ENCODE results near the gene USH1G. TPM values are rescaled to one million over a fixed set of nuclear protein-coding genes. Genes with fewer than 3 reads are reported as not detected.

Gene USH1G
- total RNA-seq: not detected in 2 replicates

DNA sequence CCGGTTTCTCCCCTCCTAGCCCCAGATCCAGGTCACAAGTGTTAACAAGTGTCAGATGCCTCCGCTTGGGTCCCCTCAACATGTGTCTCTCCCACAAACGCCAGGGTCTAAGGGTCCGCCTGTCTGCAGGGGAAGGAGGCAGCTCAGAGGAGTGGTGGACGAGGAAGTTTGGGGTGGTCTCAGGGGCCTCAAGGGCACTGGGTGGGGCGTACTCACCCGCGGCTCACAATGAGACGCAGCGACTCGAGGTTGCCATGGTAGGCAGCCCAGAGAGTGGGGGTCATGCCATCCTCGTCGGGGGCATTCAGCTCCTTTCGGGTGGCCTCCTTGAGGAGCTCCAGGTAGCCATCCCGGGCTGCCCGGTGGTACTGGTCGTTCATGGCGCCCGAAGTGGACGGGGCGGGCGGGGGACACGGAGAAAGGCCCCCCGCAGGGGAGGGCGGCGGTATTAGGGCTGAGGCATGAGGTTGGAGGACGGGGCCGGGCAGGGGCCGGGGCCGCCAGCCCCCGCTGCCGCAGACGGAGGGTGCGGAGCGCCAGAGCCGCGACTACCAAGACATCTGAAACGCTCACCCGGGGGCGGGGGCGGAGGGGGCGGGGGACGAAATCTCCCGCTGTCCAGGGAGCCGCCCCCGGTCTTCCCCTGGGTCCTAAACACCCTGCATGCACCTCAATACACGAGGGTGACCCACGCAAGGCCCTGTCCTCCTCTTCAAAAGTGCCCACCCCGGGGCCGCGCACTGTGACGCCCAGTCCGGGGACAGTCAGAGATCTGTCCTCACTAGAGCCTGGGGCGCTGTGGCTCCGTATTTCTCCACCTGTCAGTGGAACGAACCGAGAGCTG lies at the start of gene USH1G:
Gene USH1G, minus strand, starts transcription at position 562 of the 844 bp plus-strand sequence. Its CDS starts 182 bp downstream, at position 380.

DNA sequence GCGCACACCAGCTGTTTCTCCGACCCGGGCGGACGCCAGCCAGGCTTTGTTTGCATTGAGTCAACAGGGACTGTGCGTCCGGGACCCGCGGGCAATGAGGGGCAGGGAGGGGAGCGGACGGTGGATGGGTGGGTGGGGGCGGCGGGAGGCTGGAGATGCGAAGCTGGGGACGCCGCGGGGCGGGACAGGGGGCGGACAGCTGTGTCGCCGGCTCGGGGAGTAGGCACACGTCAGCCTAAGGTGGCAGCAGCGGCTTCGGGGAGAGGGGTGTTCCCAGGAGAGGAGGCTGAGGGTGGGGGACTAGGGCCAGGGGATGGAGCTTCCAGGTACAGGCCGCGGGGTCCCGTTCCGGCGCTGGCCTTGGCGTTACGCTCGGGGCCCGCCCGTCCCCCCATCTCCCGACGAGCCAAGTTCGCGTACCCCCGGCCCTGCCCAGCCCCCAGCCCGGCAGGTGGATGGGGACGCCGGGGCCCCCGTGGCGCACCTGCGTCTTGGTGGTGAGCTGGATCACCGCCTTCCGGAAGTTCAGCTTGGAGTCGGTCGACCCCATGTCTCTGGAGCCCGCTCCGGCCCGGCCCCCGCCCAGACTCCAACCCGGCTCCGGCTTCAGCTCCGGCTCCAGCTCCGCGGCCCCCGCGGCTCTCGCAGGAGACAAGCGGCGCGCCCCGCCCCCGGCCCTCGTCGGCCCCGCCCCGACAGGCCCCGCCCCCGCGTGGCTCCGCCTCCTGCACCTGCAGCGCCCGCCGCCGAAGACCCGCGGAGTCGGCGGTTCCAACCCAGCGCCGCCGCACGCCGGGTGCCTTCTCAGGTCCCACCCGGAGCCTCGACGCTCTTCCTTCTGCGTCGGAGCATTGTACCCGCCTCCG lies 49.3 kb upstream of the USH1G start, which contains the start of gene HID1:
Gene HID1, minus strand, starts transcription at position 653 of the 866 bp plus-strand sequence. Its CDS starts 103 bp downstream, at position 550.

DNA sequence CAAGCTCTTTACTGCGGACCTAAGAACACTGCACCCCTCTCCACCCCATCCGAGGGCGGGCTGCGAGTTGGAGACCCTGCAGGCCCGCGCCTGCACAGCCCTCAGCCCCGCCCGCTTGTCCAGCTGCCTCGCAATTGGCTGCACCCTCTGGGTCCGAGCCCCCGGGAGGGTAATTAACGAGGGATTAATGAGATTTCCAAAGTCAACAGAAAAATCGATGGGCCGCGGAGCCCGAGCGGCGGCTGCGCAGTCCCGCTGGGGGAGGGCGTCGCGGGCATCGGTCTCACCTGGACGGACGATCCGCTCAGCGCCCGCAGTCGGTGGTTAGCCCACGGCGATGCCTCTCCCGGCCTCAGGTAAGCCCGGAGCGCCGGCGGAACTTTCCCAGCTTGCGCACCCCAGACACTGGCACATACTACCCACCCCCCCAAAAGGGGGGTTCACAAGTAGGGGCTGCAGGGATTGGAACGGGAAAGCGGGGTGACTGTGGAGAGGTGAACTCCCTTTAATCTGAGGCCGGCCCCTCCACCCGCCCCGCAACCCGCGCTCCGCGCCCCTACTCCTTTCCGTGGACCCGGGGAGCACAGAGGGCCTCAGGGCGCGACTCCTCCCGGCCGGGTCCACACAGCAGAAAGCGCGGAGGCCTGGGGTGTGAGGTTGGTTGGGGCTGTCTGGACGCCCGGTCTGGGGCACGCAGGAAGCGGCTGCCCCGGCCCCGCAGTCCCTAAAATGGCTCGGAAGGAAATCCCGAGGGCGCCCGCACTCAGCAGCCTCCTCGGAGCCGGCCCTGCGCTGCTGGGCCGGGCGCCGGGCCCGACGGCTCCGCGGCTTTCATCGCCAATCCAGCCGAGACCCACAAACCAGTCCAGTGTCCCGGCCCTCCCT lies 12.8 kb upstream of the USH1G start, which contains the start of gene OTOP3:
Gene OTOP3, plus strand, starts transcription at position 314 of the 885 bp plus-strand sequence. Its CDS starts 24 bp downstream, at position 338.

DNA sequence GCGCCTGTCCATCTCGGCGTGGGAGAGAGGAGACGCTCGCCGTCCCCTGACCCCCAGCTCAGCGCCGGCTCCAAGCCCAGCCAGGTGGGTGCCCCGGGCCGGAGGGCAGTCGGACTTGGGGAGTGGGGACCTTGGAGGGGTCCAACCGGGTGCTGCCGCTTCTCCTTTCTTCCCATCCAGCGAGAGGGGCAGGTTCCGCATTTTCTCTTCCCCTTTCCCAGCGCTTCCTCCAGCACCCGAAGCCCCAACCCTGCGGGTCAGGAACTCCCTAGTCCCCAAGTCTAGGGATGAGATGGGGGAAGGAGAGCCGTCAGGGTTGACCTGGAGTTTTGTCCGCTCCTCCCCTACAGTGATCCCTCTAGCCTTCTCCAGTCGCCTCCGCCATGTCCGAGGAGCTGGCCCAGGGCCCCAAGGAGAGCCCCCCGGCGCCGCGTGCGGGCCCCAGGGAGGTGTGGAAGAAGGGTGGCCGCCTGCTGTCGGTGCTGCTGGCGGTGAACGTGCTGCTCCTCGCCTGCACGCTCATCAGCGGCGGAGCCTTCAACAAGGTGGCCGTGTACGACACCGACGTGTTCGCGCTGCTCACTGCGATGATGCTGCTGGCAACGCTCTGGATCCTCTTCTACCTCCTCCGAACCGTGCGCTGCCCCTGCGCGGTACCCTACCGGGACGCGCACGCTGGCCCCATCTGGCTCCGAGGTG lies 1.3 kb upstream of the USH1G start, which contains the start of gene OTOP2:
Gene OTOP2, plus strand, starts transcription at position 24 of the 699 bp plus-strand sequence. Its CDS starts 360 bp downstream, at position 384.

DNA sequence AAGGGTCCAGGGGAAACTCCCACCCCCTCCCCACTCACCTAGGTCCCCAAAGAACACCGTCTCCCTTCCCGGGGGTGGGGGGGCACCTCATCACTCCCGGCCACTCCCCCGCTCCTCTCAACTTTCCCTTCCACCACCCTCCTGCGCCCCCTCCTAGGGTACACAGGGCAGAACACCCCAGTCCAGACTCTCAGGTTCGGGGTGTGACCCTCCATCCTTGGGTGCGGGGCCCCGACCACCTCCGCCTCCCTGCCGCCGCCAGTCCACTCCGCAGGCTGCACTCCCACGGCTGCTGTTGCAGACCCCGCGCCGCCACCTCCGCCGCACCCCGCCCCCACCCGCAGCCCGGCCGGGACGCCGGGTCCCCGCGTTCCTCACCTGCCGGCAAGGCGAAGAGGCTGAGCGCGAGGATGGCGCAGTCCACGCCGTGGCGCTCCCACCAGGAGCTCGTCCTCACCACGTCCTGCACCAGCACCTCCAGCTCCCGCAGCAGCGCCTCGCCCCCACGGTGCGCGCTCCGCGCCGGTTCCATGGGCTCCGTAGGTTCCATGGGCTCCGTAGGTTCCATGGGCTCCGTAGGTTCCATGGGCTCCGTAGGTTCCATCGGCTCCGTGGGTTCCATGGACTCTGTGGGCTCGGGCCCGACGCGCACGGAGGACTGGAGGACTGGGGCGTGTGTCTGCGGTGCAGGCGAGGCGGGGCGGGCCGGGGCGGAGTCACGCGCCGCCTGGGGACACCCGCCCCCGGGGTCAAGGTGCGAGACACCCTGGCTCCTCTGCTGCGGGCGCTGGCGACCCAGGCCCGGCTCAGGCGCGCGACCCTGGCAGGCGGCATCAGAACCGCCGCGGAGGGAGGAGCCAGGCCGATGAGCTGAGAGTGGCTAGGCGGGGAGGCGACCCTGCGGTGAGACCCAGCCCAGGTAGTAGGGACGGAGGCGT lies 29.8 kb downstream of the USH1G start, which contains the start of gene FADS6:
Gene FADS6, minus strand, starts transcription at position 660 of the 938 bp plus-strand sequence. Its CDS starts 38 bp downstream, at position 622.

DNA sequence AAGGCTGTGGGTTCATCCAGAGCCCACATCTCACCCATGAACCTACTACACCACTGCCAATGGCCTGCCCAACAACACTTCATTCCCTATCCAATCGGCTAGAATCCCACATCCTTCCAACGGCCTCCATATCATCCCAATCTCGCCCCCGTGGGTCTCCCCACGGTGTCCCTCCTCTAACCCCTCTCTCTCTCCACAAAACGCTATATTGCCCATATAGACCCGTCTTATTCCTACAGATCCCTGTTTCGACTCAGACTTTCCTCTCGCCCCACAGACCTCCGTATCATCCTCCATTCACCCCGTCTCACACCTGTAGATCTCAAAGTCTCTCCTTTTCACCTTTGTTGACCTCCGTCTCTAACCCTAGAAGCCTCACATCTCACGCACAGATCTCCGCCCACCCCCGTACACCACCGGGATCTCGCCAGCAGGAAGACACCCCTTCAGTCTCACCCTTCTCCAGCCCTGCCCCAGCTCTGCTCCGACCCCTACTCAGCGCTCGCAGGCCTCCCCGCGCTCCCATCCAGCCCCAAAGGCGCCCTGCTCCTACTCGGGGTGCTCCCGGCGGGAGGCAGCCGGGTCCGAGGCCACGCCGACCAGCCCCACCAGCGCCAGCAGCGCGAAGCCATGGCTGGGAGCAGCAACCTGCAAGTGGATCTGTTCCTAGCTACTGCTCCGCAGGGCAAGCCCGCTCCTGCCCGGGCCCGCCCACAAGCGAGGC lies 50.6 kb downstream of the USH1G start, which contains the start of gene FDXR:
Gene FDXR, minus strand, starts transcription at position 682 of the 724 bp plus-strand sequence. Its CDS starts 50 bp downstream, at position 632.

Other genes starting within 250 kb of the USH1G start
- not detected in 2 replicates for gene CD300LF, start 210.3 kb downstream of the USH1G start, total RNA-seq
- gene RAB37, start 186.0 kb downstream of the USH1G start, total RNA-seq: under 0.01 and 0.20 TPM in 2 replicates
- 12.1 and 22.7 TPM in 2 replicates for gene NHERF1, start 174.6 kb downstream of the USH1G start, total RNA-seq
- gene NAT9, start 146.9 kb downstream of the USH1G start, total RNA-seq: 22.4 and 26.4 TPM in 2 replicates
- gene GRIN2C, start 63.4 kb downstream of the USH1G start, total RNA-seq: under 0.01 TPM in 1 of 2 replicates, not detected in the other
- 24.8 and 27.2 TPM in 2 replicates for gene FDXR, start 50.3 kb downstream of the USH1G start, total RNA-seq
- gene FADS6, start 29.6 kb downstream of the USH1G start, total RNA-seq: not detected in 2 replicates
- not detected in 2 replicates for gene OTOP2, start 1.0 kb upstream of the USH1G start, total RNA-seq
- gene OTOP3, start 12.6 kb upstream of the USH1G start, total RNA-seq: not detected in 2 replicates
- gene HID1, start 49.5 kb upstream of the USH1G start, total RNA-seq: not detected in 2 replicates
- 15.1 and 15.8 TPM in 2 replicates for gene CDR2L, start 64.4 kb upstream of the USH1G start, total RNA-seq
- 28.9 and 33.8 TPM in 2 replicates for gene MRPL58, start 89.4 kb upstream of the USH1G start, total RNA-seq
- gene ATP5PD, start 123.7 kb upstream of the USH1G start, total RNA-seq: 234 and 356 TPM in 2 replicates
- 14.0 and 16.0 TPM in 2 replicates for gene KCTD2, start 124.0 kb upstream of the USH1G start, total RNA-seq
- 6.8 and 8.1 TPM in 2 replicates for gene SLC16A5, start 164.7 kb upstream of the USH1G start, total RNA-seq
- 2.9 and 3.7 TPM in 2 replicates for gene ARMC7, start 186.7 kb upstream of the USH1G start, total RNA-seq
- gene NT5C, start 208.5 kb upstream of the USH1G start, total RNA-seq: 56.7 and 60.6 TPM in 2 replicates
- gene JPT1, start 231.3 kb upstream of the USH1G start, total RNA-seq: 139 and 140 TPM in 2 replicates

All from subcutaneous preadipocyte (primary cell).